Measurements from ENCODE around the gene C10orf95. TPM values are rescaled to one million over a fixed set of nuclear protein-coding genes. Genes with fewer than 3 reads are reported as not detected.

The C10orf95 gene
- total RNA-seq, 1 experiment from 2014 or later = 0.08 TPM

DNA sequence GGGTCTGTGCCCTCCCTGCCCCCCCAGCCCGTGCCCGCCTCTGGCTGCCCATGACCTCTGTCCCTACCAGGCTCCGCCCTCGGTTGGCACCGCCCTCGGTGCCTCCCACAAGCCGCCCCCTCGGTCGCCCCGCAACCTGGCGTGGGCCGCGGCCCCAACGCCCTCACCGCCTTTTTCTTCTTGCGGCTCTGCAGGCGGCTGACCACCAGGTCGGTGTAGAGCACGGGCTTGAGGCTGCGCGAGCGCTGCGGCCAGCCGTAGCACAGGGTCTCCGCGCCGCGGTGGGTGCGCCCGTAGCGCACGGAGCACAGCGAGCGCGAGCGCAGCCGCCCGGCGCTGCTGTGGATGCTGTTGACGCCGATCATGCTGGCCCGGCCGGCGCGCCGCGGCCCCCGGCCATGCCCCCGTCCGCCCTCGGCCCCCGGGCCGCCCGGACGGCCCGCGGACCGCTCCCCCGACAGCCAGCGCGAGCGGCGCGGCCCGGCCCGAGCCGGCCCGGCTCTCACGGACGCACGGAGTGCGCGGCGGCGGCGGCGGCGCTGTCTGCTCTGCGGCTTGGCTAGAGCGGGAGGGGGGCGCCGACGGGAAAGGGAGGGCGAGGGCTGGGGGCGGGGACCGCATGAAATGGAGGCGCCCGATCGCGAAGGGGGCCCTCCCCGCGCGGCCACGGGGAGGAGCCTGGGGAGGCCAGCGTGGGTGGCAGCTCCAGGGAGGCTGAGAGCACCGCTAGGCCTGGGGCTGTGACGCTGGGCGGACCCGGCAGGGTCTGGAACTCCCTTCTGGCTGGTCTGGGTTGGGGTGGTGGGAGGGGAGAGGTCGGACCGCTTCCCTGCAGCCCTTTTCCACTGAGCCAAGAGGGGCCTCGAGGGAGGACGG is 42.4 kb downstream of the C10orf95 start:
- no peak for DNase-seq
- peaks cover 17% of the 10 kb centered on the region for H3K27me3 ChIP-seq
- H3K4me1 ChIP-seq = peaks cover 9% of the 10 kb centered on the region
- H3K9me3 ChIP-seq (replicated peaks) = no peaks in the 10 kb centered on the region
- H3K27ac ChIP-seq = no peak overlapping the region
- H3K4me3 ChIP-seq = peak overlapping the region; percentile 34
- H3K36me3 ChIP-seq = no peaks in the 10 kb centered on the region

DNA sequence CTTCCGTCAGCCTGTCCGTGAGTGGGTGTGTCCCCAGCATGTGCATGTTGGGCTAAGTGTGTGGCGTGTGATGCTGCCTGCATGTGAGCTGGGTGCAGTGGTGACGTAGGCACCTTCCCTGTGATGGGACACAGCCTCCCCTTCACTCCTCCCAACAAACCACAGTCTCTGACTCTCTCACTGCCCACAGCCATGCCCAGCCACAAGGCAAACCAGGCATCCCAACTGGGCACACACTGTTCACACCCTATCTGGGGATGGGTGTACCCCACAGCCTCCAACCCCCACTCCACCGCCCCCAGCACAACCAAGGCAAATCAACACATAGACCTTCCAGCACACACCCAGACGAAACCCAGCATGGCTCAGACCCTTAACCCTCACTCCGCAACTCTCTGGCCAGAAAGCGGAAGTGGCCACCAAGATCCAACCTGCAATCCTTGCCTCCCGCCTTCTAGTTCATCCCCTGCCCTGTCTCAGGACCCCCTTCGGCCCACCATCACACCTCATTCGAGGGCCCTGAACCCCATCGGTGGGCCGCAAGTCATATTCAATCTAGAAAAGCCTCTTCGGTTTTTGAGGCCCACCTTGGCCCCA is 43.1 kb downstream of the C10orf95 start:
- Histone ChIP-seq H3K27ac (no peak overlapping the region), H3K4me3 (no peak overlapping the region; the same call in 1 of the 2 replicates), H3K36me3 (no peaks in the 10 kb centered on the region), H3K4me1 (peaks cover 6% of the 10 kb centered on the region), H3K9me3 (replicated peaks) (no peaks in the 10 kb centered on the region), H3K27me3 (peaks cover 10% of the 10 kb centered on the region; the same call in 1 of the 2 replicates)
- no peak for DNase-seq

DNA sequence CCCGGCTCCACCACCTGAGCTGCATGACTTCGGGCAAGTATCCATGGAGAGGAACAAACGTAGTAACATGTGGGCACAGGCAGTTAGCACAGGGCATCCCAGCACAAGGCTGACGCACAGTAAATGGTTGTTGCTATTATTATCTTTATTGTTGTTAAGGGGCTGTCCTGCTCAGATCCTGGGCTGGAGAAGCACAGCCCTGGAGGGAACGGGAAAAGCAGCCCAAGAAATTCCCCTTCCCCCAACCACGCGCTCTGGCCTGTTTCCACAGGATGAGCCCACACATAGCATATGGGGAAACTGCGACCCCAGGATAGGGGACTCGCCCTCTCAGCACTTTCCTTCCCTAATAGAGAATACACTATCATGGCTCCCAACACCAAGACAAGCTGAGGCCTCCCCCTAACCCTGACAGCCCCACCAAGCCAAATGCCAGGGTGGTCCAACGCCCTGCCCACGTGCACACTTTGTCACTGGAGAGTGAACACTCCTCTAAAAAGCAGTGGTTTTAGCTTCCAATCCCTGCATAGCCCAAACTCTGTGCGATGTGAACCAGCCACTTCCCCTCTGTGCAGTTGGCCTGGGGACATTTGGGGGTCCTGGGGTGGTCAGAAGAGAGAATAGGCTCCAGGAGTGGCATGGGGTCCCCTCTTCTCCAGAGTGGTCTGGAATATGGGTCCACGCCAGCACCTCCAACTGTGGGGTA is 43.8 kb downstream of the C10orf95 start:
- H3K27me3 ChIP-seq = peaks cover 8% of the 10 kb centered on the region; the same call in 1 of the 2 replicates
- no peaks in the 10 kb centered on the region for H3K9me3 ChIP-seq (replicated peaks)
- H3K4me3 ChIP-seq = no peak overlapping the region
- no peak for DNase-seq
- H3K27ac ChIP-seq = no peak overlapping the region
- no peaks in the 10 kb centered on the region for H3K36me3 ChIP-seq
- no peaks in the 10 kb centered on the region for H3K4me1 ChIP-seq

DNA sequence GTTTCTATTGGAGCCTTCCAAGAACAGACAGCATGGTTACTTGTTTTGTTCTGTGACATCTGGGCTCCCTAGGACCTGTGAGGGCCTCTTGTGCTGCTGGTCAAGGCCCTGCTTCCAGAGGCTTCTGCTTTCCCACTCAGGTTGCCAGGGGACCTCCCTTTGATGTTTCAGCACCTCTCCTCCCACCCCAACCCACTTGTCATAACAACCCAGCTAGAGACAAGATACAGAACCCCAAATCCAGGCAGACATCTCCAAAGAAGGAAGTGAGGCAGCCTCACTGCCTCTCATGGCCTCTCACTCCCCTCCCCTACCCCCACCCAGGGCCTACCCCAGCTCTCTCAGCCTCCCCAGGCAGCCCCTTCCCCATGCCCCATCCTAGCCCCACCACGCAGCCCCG is 44.5 kb downstream of the C10orf95 start:
- H3K27me3 ChIP-seq = peaks cover 4% of the 10 kb centered on the region; the same call in 1 of the 2 replicates
- H3K27ac ChIP-seq = no peak overlapping the region
- H3K36me3 ChIP-seq = no peaks in the 10 kb centered on the region
- H3K4me3 ChIP-seq = no peak overlapping the region
- H3K9me3 ChIP-seq (replicated peaks) = no peaks in the 10 kb centered on the region
- peaks cover 3% of the 10 kb centered on the region; the same call in 1 of the 2 replicates for H3K4me1 ChIP-seq
- no peak for DNase-seq

DNA sequence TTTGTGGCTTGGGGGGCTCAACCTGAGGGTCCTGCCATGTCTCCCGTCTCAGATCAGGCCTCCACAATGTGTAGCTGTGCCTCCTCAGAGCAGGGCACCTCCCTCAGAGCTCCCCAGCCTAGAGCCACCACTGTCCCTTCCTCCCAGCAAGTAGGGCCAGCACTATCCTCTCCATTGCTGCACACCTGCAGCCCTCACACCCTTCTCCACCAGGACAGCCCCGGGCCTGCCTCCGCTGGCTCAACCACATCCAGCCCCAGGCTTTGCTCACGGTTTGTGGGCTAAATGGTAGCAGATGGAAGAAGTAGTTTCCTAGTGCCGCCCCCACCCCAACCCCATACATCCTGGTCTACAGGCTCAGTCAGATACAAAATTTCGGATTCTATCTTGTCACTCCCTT is 45.7 kb downstream of the C10orf95 start:
- Histone ChIP-seq H3K36me3 (no peaks in the 10 kb centered on the region), H3K27me3 (peaks cover 4% of the 10 kb centered on the region; the same call in 1 of the 2 replicates), H3K4me3 (no peak overlapping the region), H3K9me3 (replicated peaks) (no peaks in the 10 kb centered on the region), H3K27ac (no peak overlapping the region), H3K4me1 (peaks cover 8% of the 10 kb centered on the region; the same call in 1 of the 2 replicates)
- DNase-seq = no peak

DNA sequence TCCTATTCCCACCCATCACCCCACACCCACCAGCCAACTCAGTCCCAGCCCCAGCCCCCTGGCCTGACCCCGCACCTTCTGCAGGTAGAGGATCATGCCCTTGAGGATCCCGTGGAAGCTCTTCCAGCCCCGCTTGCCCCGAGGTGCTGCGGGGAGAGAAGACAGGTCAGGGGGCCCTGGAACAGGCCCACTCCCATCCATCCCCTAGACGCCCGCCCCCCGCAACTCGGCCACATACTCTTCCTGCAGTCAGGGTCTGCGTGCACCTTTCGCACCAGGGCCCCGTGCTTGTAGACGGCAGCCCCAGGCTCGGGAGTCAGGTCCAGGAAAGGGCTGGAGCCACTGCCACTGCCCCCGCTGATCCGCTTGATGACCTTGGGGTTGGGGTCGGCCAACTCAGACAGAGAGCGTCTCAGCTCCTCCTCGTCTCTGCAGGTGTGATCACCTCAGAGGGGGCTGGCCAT is 46.2 kb downstream of the C10orf95 start:
- no peak overlapping the region for H3K27ac ChIP-seq
- no peaks in the 10 kb centered on the region for H3K9me3 ChIP-seq (replicated peaks)
- peaks cover 4% of the 10 kb centered on the region; the same call in 1 of the 2 replicates for H3K27me3 ChIP-seq
- DNase-seq = no peak
- no peak overlapping the region for H3K4me3 ChIP-seq
- no peaks in the 10 kb centered on the region for H3K36me3 ChIP-seq
- H3K4me1 ChIP-seq = peaks cover 8% of the 10 kb centered on the region; the same call in 1 of the 2 replicates

DNA sequence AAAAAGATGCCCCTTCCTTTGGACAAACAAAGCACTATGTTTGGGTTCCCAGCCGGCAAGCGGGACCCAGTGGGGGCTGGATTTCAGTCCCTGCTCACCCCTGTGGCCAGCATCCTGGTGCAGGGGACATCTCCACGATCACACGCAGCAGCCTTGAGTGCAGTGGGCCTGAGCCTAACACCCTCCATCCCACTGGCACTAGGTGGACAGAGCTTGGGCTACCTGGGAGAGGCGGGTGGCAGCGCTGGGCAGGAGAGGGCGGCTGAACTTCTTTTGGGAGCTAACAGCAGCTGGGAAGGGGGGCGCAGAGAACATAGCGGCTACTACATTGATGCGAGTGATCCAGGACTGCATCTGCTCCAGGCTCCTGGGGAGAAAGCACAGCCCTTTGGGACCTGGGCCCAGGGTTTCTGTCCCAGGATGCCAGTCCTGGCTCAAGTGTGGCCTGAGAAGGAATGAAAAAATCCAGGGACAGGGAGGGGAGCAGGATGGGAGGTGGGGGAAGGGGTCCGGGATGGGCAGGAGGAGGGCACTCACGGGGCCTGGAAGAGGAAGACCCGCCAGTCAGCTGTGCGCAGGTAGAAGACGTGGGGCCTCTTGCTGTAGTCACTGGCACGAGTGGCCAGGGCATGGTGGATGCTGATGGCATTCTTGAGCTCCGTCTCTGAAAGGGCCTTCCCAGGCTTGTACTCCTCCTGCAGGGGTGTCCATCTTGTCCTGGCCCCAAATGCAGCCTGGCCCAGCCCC is 46.8 kb downstream of the C10orf95 start:
- peaks cover 8% of the 10 kb centered on the region; the same call in 1 of the 2 replicates for H3K4me1 ChIP-seq
- DNase-seq = no peak
- no peak overlapping the region for H3K4me3 ChIP-seq
- H3K36me3 ChIP-seq = no peaks in the 10 kb centered on the region
- no peak overlapping the region for H3K27ac ChIP-seq
- no peaks in the 10 kb centered on the region for H3K9me3 ChIP-seq (replicated peaks)
- peaks cover 4% of the 10 kb centered on the region; the same call in 1 of the 2 replicates for H3K27me3 ChIP-seq

DNA sequence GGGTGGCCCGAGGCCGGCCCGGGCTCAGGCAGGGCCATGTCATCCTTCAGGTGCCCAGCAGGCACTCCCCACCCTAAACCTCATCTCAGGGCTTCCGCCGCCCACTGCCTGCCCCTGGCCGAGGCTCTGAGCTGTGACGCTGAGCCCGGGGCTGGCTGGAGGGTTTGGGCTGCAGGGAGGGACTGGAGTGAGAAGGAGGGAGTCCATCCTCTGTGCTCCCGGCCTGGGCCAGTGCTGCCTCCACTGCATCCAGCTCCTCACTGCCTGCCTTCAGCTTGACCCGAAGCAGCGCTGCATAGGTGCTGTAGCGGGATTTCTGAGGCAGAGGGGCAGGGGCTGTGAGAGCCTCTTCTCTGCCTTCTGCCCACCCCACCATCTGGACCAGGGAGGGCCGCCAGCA is 48.2 kb downstream of the C10orf95 start:
- Histone ChIP-seq H3K27ac (no peak overlapping the region), H3K27me3 (peaks cover 4% of the 10 kb centered on the region; the same call in 1 of the 2 replicates), H3K9me3 (replicated peaks) (no peaks in the 10 kb centered on the region), H3K36me3 (no peaks in the 10 kb centered on the region), H3K4me3 (no peak overlapping the region), H3K4me1 (peaks cover 8% of the 10 kb centered on the region; the same call in 1 of the 2 replicates)
- no peak for DNase-seq

DNA sequence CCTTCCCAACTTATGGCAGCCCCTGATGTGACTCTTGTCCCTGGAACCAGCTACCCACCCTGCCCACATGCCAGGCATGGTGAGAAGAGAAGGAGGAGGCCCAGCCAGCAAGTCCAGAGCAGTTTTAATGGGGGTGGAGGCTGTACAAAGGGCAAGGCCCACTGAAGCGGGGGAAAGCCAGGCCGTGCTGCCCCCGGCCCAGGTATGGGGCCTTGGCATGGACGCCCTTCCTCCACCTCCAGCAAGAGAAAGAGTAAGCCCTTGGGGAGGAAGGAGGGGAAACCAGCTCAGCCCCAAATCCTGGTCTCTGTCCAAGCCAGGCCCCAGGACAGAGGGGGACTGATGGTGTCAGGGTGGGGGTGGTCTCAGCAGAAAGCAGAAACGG is 48.8 kb downstream of the C10orf95 start:
- DNase-seq = no peak
- Histone ChIP-seq H3K4me1 (peaks cover 8% of the 10 kb centered on the region; the same call in 1 of the 2 replicates), H3K4me3 (no peak overlapping the region), H3K27me3 (peaks cover 1% of the 10 kb centered on the region; the same call in 1 of the 2 replicates), H3K9me3 (replicated peaks) (no peaks in the 10 kb centered on the region), H3K27ac (no peak overlapping the region), H3K36me3 (no peaks in the 10 kb centered on the region)

DNA sequence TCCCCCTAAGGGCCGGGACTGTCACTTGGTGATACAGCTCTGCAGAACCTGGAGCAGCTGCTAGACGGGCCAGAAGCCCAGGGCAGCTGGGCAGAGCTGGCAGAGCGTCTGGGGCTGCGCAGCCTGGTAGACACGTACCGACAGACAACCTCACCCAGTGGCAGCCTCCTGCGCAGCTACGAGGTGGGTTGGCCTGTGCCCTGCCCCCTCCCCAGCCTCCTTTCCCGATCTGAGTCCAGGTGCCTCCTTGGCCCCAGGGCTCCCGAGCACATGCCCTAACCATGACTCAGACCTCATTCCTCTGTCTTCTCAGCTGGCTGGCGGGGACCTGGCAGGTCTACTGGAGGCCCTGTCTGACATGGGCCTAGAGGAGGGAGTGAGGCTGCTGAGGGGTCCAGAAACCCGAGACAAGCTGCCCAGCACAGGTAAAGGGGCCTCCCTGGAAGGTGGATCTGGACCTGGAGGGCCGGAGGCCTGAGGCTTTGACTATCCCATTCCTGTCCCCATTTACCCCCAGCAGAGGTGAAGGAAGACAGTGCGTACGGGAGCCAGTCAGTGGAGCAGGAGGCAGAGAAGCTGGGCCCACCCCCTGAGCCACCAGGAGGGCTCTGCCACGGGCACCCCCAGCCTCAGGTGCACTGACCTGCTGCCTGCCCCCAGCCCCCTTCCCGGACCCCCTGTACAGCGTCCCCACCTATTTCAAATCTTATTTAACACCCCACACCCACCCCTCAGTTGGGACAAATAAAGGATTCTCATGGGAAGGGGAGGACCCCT is 49.4 kb downstream of the C10orf95 start:
- no peaks in the 10 kb centered on the region for H3K27me3 ChIP-seq
- peak; percentile 23 to 51 for DNase-seq
- H3K9me3 ChIP-seq (replicated peaks) = no peaks in the 10 kb centered on the region
- no peak overlapping the region for H3K4me3 ChIP-seq
- no peak overlapping the region for H3K27ac ChIP-seq
- no peaks in the 10 kb centered on the region for H3K36me3 ChIP-seq
- peaks cover 8% of the 10 kb centered on the region; the same call in 1 of the 2 replicates for H3K4me1 ChIP-seq

DNA sequence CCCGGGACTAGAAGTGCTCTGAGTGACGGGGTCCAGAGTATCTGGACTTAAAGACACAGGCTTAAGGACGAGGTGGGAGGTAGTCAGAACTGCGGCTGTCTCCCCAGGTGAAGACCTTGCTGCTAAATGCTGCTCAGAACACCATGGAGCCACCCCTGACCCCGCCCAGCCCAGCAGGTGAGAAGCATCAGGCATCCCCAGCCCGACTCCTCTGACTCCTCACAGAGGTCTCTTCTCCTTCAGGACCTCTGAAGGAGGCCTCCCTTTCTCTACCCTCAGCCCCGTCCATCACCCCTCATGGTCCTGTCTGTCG is 50.0 kb downstream of the C10orf95 start:
- no peaks in the 10 kb centered on the region for H3K36me3 ChIP-seq
- peaks cover 8% of the 10 kb centered on the region; the same call in 1 of the 2 replicates for H3K4me1 ChIP-seq
- no peaks in the 10 kb centered on the region for H3K27me3 ChIP-seq
- H3K27ac ChIP-seq = no peak overlapping the region
- no peak for DNase-seq
- no peak overlapping the region for H3K4me3 ChIP-seq
- H3K9me3 ChIP-seq (replicated peaks) = no peaks in the 10 kb centered on the region

DNA sequence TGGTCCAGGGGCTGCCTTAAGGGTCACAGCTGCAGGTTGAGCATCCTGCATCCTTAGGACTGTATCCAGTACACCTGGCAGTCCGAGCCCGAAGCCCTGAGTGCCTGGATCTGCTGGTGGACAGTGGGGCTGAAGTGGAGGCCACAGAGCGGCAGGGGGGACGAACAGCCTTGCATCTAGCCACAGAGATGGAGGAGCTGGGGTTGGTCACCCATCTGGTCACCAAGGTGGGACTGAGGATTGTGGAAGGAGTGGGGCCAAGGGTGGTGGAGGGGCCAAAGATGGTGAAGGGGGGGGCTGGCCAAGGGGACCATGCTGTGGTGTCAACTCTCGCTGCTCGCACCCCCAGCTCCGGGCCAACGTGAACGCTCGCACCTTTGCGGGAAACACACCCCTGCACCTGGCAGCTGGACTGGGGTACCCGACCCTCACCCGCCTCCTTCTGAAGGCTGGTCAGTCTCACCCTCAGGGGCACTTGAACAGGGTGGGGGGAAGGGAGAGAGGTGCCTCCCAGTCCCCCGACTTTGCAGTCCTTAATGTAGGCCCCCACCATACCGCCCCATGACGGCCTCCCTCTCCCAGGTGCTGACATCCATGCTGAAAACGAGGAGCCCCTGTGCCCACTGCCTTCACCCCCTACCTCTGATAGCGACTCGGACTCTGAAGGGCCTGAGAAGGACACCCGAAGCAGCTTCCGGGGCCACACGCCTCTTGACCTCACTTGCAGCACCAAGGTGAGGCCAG is 50.6 kb downstream of the C10orf95 start:
- H3K36me3 ChIP-seq = no peaks in the 10 kb centered on the region
- peaks cover 13% of the 10 kb centered on the region; the same call in 1 of the 2 replicates for H3K4me1 ChIP-seq
- no peak for DNase-seq
- H3K27ac ChIP-seq = no peak overlapping the region
- no peaks in the 10 kb centered on the region for H3K27me3 ChIP-seq
- no peaks in the 10 kb centered on the region for H3K9me3 ChIP-seq (replicated peaks)
- no peak overlapping the region for H3K4me3 ChIP-seq

DNA sequence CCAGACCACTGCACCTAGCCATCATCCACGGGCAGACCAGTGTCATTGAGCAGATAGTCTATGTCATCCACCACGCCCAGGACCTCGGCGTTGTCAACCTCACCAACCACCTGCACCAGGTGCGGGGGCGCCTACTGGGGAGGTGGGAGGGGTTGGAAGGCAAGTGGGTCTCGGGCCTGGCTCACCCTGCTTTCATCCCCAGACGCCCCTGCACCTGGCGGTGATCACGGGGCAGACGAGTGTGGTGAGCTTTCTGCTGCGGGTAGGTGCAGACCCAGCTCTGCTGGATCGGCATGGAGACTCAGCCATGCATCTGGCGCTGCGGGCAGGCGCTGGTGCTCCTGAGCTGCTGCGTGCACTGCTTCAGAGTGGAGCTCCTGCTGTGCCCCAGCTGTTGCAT is 51.3 kb downstream of the C10orf95 start:
- no peaks in the 10 kb centered on the region for H3K36me3 ChIP-seq
- H3K4me1 ChIP-seq = peaks cover 13% of the 10 kb centered on the region; the same call in 1 of the 2 replicates
- no peak overlapping the region for H3K27ac ChIP-seq
- H3K27me3 ChIP-seq = no peaks in the 10 kb centered on the region
- no peak for DNase-seq
- no peak overlapping the region for H3K4me3 ChIP-seq
- no peaks in the 10 kb centered on the region for H3K9me3 ChIP-seq (replicated peaks)
